Stimulated activated naive B cell treated with anti-CD40 and anti-IgM and Interleukin-4, amounts not matched to agents 10 μg/mL and 1 μg/mL and 100 μg/mL, for 72 hours (primary cell): ENCODE data around the gene ZNF786.
"Not testable (repeated sequence)": the region's sequence is repeated elsewhere in the genome, so short reads cannot be mapped to it uniquely, and the experiment has no call there.

Experiments used
- ATAC-seq, 2 donors: fragments of 150-1000 bp; cut with Tn5 transposase; replicated peaks; 2 replicates each; pipeline ENCODE4 v1.10.0; 2021; ENCODE audit warnings: moderate library complexity in 1 of 2
- DNase-seq: peaks from one replicate; pipeline ENCODE4 v3.0.0; 2021
- H3K27ac Mint-ChIP-seq: one replicate; pipeline ENCODE4 v1.8.0; 2022; ENCODE audit warnings: mild to moderate bottlenecking, mixed read lengths
- H3K27me3 Mint-ChIP-seq, 2 donors: one replicate each; pipeline ENCODE4 v1.8.0; 2022; ENCODE audit warnings: mixed read lengths in 2 of 2
- H3K36me3 Mint-ChIP-seq, 2 donors: one replicate each; pipeline ENCODE4 v1.8.0; 2022; ENCODE audit warnings: mixed read lengths in 2 of 2, mild to moderate bottlenecking in 1 of 2
- H3K4me1 Mint-ChIP-seq, 2 donors: one replicate each; pipeline ENCODE4 v1.8.0; 2022; ENCODE audit warnings: mixed read lengths in 2 of 2, mild to moderate bottlenecking in 1 of 2
- H3K4me3 Mint-ChIP-seq, 2 donors: one replicate each; pipeline ENCODE4 v1.8.0; 2022; ENCODE audit warnings: mild to moderate bottlenecking in 2 of 2, mixed read lengths in 2 of 2, moderate library complexity in 1 of 2
- H3K9me3 Mint-ChIP-seq, 2 donors: one replicate each; pipeline ENCODE4 v1.8.0; 2022; ENCODE audit warnings: mixed read lengths in 2 of 2, mild to moderate bottlenecking in 1 of 2

The ZNF786 gene

DNA sequence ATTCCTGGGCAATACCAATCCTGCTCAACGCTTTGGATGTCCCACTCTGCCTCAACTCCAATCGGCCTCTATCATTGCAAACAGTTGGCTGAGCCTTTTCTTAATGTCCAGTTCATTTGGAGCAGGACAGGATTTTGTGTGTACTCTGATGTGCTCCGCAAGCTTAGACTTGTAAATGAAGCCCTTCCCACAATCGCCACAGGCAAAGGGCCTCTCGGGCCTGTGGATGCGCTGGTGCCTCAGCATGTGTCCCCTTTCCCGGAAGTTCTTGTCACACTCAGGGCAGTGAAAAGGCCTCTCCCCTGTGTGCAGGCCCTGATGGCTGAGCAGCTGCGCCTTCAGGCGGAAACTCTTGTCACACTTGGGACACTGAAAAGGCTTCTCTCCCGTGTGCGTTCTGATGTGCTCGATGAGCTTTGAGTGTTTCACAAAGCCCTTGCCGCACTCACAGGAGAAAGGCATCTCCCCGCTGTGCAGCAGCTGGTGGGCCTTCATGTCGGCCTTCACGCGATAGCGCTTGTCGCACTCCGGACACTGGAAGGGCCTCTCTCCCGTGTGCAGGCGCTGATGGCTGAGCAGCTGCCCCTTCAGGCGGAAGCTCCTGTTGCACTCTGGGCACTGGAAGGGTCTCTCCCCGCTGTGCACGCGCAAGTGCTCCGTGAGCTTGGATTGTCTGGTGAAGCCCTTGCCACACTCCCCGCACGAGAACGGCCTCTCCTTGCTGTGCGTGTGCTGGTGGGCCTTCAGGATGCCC, 20.0 kb downstream of the ZNF786 start:
- no peaks in the 10 kb centered on the region for H3K9me3 Mint-ChIP-seq
- DNase-seq (no peak), ATAC-seq (no peak)
- H3K27me3 Mint-ChIP-seq, result no peaks in the 10 kb centered on the region
- no peak overlapping the region for H3K27ac Mint-ChIP-seq
- H3K4me3 Mint-ChIP-seq, result no peak overlapping the region
- H3K36me3 Mint-ChIP-seq, result peaks cover 26 to 35% of the 10 kb centered on the region in 2 donors
- H3K4me1 Mint-ChIP-seq, result peaks cover 0 to 2% of the 10 kb centered on the region in 2 donors

DNA sequence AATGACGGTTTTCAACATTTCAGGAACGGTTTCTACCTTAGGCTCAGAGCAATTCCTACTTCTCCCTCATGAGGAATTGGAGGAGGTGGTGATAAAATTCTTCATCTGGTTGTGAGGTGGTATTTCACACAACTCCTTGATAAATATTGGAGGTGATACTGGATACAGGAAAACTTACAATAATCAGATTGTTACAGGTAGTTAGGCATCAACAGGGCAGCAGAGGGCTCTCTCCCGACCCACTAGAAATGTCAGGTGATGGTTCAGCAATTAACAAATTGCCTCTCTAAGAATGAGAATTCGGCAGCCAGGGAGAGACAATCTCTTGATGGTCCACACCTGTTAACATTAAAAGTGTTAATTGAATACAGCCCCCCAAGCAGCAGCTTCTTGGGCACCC, 22.6 kb downstream of the ZNF786 start:
- Mint-ChIP-seq H3K4me3 (no peak overlapping the region), H3K9me3 (no peaks in the 10 kb centered on the region), H3K4me1 (peaks cover 8 to 19% of the 10 kb centered on the region in 2 donors), H3K36me3 (peaks cover 26 to 29% of the 10 kb centered on the region in 2 donors), H3K27ac (no peak overlapping the region), H3K27me3 (no peaks in the 10 kb centered on the region)
- ATAC-seq (no peak), DNase-seq (no peak)

- Mint-ChIP-seq H3K4me1 (peaks cover 10 to 35% of the 10 kb centered on the region in 2 donors), H3K36me3 (peaks cover 7 to 9% of the 10 kb centered on the region in 2 donors), H3K9me3 (no peaks in the 10 kb centered on the region), H3K27ac (no peak overlapping the region), H3K27me3 (no peaks in the 10 kb centered on the region), H3K4me3 (peak overlapping the region in 1 of 2 donors; percentile 32)
- ATAC-seq (no peak), DNase-seq (no peak)
Measured at GRCh38 chr7:149063476-149063875, 27.0 kb downstream of the ZNF786 start.

GRCh38 chr7:149062217-149062899, 28.2 kb downstream of the ZNF786 start:
- Mint-ChIP-seq H3K4me3 (peak overlapping the region in 1 of 2 donors; percentile 22), H3K4me1 (peaks cover 8 to 35% of the 10 kb centered on the region in 2 donors), H3K27ac (peak overlapping the region; percentile 9)
- not testable (repeated sequence) for H3K36me3 Mint-ChIP-seq, H3K27me3 Mint-ChIP-seq, H3K9me3 Mint-ChIP-seq
- ATAC-seq (peak; percentile 50 to 76), DNase-seq (peak; percentile 26)

DNA sequence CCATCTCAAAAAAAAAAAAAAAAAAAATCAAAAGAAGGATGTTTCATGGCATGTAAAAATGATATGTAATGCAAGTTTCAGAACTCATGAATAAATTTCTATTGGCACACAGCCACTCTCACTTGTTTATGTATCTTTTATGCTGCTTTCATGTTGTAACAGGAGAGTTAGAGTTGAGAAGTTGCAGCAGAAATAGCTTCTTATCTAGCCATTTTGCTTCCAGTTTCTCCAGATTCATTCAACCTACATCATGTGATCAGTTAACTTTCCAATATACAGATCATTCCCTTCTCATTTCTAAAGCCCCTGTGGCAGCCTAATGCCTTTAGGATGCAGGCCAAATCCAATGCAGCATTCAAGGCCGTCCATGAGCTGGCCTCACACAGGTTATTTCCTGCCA, 30.4 kb downstream of the ZNF786 start:
- DNase-seq, result no peak
- H3K9me3 Mint-ChIP-seq, result no peaks in the 10 kb centered on the region
- peaks cover 0 to 3% of the 10 kb centered on the region in 2 donors for H3K36me3 Mint-ChIP-seq
- ATAC-seq, result no peak
- H3K27me3 Mint-ChIP-seq, result no peaks in the 10 kb centered on the region
- H3K27ac Mint-ChIP-seq, result no peak overlapping the region
- H3K4me3 Mint-ChIP-seq, result no peak overlapping the region
- H3K4me1 Mint-ChIP-seq, result peaks cover 7 to 32% of the 10 kb centered on the region in 2 donors

- Mint-ChIP-seq H3K9me3 (no peaks in the 10 kb centered on the region), H3K36me3 (no peaks in the 10 kb centered on the region), H3K4me3 (no peak overlapping the region), H3K27me3 (peaks cover 4 to 15% of the 10 kb centered on the region in 2 donors), H3K4me1 (no peaks in the 10 kb centered on the region), H3K27ac (no peak overlapping the region)
- DNase-seq (no peak), ATAC-seq (no peak)
Measured at GRCh38 chr7:149053885-149054284, 36.6 kb downstream of the ZNF786 start.

DNA sequence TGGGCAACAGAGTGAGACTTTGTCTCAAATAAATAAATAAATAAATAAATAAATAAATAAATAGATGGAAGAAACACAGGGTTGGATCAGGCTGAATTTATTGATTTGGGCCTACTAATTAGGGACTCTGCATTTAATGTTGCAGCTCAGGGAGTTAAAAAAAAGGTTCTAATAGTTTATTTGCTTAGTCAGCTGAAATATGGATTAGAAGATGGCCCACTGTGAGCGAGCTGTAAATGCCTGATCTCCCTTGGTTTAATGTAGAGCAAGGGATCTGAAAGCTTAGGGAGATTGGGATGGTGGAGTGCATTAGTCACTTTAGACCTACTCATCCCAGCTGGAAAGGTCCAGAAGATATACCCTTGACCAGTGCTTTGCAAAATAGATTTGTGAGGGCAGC, 37.1 kb downstream of the ZNF786 start:
- H3K36me3 Mint-ChIP-seq, result no peaks in the 10 kb centered on the region
- ATAC-seq, result no peak
- peaks cover 0 to 1% of the 10 kb centered on the region in 2 donors for H3K9me3 Mint-ChIP-seq
- H3K27me3 Mint-ChIP-seq, result peaks cover 4 to 15% of the 10 kb centered on the region in 2 donors
- H3K4me3 Mint-ChIP-seq, result no peak overlapping the region
- H3K4me1 Mint-ChIP-seq, result no peaks in the 10 kb centered on the region
- H3K27ac Mint-ChIP-seq, result no peak overlapping the region
- no peak for DNase-seq

- Mint-ChIP-seq H3K4me3 (no peak overlapping the region), H3K9me3 (peaks cover 0 to 1% of the 10 kb centered on the region in 2 donors), H3K27me3 (peaks cover 4 to 15% of the 10 kb centered on the region in 2 donors), H3K36me3 (no peaks in the 10 kb centered on the region), H3K27ac (no peak overlapping the region), H3K4me1 (no peaks in the 10 kb centered on the region)
- ATAC-seq (no peak), DNase-seq (no peak)
Measured at GRCh38 chr7:149050941-149051340, 39.6 kb downstream of the ZNF786 start.

GRCh38 chr7:149048805-149049204, 41.7 kb downstream of the ZNF786 start:
- no peak overlapping the region for H3K27ac Mint-ChIP-seq
- DNase-seq, result no peak
- H3K9me3 Mint-ChIP-seq, result peaks cover 0 to 1% of the 10 kb centered on the region in 2 donors
- H3K36me3 Mint-ChIP-seq, result no peaks in the 10 kb centered on the region
- no peaks in the 10 kb centered on the region for H3K4me1 Mint-ChIP-seq
- ATAC-seq, result no peak
- peaks cover 4 to 7% of the 10 kb centered on the region in 2 donors for H3K27me3 Mint-ChIP-seq
- no peak overlapping the region for H3K4me3 Mint-ChIP-seq

- no peak overlapping the region for H3K4me3 Mint-ChIP-seq
- ATAC-seq (no peak), DNase-seq (no peak)
- peaks cover 4 to 6% of the 10 kb centered on the region in 2 donors for H3K27me3 Mint-ChIP-seq
- H3K36me3 Mint-ChIP-seq, result no peaks in the 10 kb centered on the region
- H3K9me3 Mint-ChIP-seq, result peaks cover 0 to 1% of the 10 kb centered on the region in 2 donors
- H3K27ac Mint-ChIP-seq, result peak overlapping the region; percentile 25
- no peaks in the 10 kb centered on the region for H3K4me1 Mint-ChIP-seq
Measured at GRCh38 chr7:149046416-149046815, 44.1 kb downstream of the ZNF786 start.

GRCh38 chr7:149043936-149044335, 46.6 kb downstream of the ZNF786 start:
- H3K4me3 Mint-ChIP-seq, result no peak overlapping the region
- H3K27me3 Mint-ChIP-seq, result no peaks in the 10 kb centered on the region
- no peaks in the 10 kb centered on the region for H3K4me1 Mint-ChIP-seq
- ATAC-seq, result no peak
- H3K27ac Mint-ChIP-seq, result no peak overlapping the region
- DNase-seq, result no peak
- H3K36me3 Mint-ChIP-seq, result no peaks in the 10 kb centered on the region
- peaks cover 0 to 1% of the 10 kb centered on the region in 2 donors for H3K9me3 Mint-ChIP-seq

GRCh38 chr7:149041350-149041749, 49.2 kb downstream of the ZNF786 start:
- Mint-ChIP-seq H3K36me3 (peaks cover 3 to 7% of the 10 kb centered on the region in 2 donors), H3K9me3 (peaks cover 8 to 11% of the 10 kb centered on the region in 2 donors), H3K27me3 (no peaks in the 10 kb centered on the region), H3K4me1 (peaks cover 0 to 5% of the 10 kb centered on the region in 2 donors), H3K27ac (no peak overlapping the region), H3K4me3 (no peak overlapping the region)
- no peak for DNase-seq
- ATAC-seq, result no peak

DNA sequence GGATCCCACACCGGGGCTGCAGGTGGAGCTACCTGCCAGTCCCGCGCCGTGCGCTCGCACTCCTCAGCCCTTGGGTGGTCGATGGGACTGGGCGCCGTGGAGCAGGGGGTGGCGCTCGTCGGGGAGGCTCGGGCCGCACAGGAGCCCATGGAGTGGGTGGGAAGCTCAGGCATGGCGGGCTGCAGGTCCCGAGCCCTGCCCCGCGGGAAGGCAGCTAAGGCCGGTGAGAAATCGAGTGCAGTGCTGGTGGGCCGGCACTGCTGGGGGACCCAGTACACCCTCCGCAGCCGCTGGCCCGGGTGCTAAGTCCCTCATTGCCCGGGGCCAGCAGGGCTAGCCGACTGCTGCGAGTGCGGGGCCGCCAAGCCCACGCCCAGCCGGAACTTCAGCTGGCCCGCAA, 51.9 kb downstream of the ZNF786 start:
- H3K36me3 Mint-ChIP-seq, H3K4me3 Mint-ChIP-seq, ATAC-seq, H3K27ac Mint-ChIP-seq, H3K4me1 Mint-ChIP-seq, H3K27me3 Mint-ChIP-seq, DNase-seq: not testable (repeated sequence)
- peaks cover 11 to 13% of the 10 kb centered on the region in 2 donors for H3K9me3 Mint-ChIP-seq

DNA sequence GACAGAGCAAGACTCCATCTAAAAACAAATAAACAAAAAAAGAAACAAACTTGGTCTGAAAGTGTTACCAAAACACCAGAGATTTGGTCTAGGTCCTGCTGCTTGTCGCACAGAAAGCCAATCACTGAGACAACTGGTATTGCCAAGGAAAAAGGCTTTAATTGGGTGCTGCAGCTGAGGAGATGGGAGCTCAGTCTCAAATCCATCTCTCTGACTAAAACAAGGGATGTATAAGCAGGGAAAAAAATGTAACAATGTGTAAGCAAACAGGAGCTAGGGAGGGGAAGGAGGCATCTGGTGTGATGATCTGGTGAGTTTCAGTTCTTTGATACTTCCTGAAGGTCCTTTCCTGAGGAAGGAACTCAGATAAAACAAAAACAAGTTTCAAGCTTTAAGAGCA, 53.8 kb downstream of the ZNF786 start:
- DNase-seq (no peak), ATAC-seq (no peak)
- H3K4me3 Mint-ChIP-seq, result no peak overlapping the region
- peaks cover 11 to 13% of the 10 kb centered on the region in 2 donors for H3K9me3 Mint-ChIP-seq
- H3K4me1 Mint-ChIP-seq, result peaks cover 0 to 5% of the 10 kb centered on the region in 2 donors
- no peaks in the 10 kb centered on the region for H3K27me3 Mint-ChIP-seq
- H3K36me3 Mint-ChIP-seq, result peaks cover 6 to 7% of the 10 kb centered on the region in 2 donors
- no peak overlapping the region for H3K27ac Mint-ChIP-seq
